Adrenal gland (tissue), 12 donors: ENCODE measurements around the gene MYZAP. TPM values are rescaled to one million over a fixed set of nuclear protein-coding genes. Genes with fewer than 3 reads are reported as not detected.

Experiments
- DNase-seq, 7 donors: peaks; one replicate each; pipeline ENCODE4 v3.0.0-alpha.2; 2019 to 2020
- H3K27ac ChIP-seq, 5 donors: fragments of 200-600 bp; sonication (generic) in 4 of 5; 1 replicate in 3 of 5; 2 replicates in 2 of 5; pipeline versions ENCODE4 v1.5.1 to v1.8.0; 2016 to 2020; ENCODE audit warnings: mild to moderate bottlenecking in 1 of 5
- H3K27me3 ChIP-seq: fragments of 200-600 bp; 2 replicates; pipeline ENCODE4 v1.8.0; 2021
- H3K36me3 ChIP-seq, 2 donors: fragments of 200-600 bp; replicated peaks in 1 of 2; 1 replicate in 1 of 2; 2 replicates in 1 of 2; pipeline versions ENCODE4 v1.5.1 to v1.8.0; 2018 to 2022
- H3K4me1 ChIP-seq, 2 donors: fragments of 200-600 bp; replicated peaks in 1 of 2; 1 replicate in 1 of 2; 2 replicates in 1 of 2; pipeline versions ENCODE4 v1.5.1 to v1.8.0; 2018 to 2021
- H3K4me3 ChIP-seq, 4 donors: fragments of 200-600 bp; sonication (generic) in 3 of 4; one replicate each; pipeline ENCODE4 v1.5.1; 2016 to 2018
- H3K9me3 ChIP-seq, 3 donors: fragments of 200-600 bp; sonication (generic) in 1 of 3; replicated peaks in 1 of 3; 1 replicate in 2 of 3; 2 replicates in 1 of 3; pipeline versions ENCODE4 v1.5.1 to v1.8.0; 2016 to 2021
- CTCF ChIP-seq, 6 experiments: fragments of 450-650 bp in 4 of 6; fragments of 200-600 bp in 2 of 6; sonication (generic) in 1 of 6; IDR thresholded peaks; 1 replicate in 5 of 6; 2 replicates in 1 of 6; pipeline versions ENCODE4 v1.5.1 to v1.8.0; 2016 to 2021; ENCODE audit warnings: antibody characterized with exemption in 6 of 6, mild to moderate bottlenecking in 2 of 6, moderate library complexity in 1 of 6
- POLR2A ChIP-seq, 2 donors: fragments of 450-650 bp; IDR thresholded peaks; one replicate each; pipeline ENCODE4 v1.6.1; 2017; ENCODE audit warnings: antibody characterized with exemption in 2 of 2, mild to moderate bottlenecking in 2 of 2, moderate library complexity in 1 of 2
- WGBS, 4 donors: extraction: QIAGEN DNeasy Blood & Tissue Kit in 2 of 4; methylation state at CpG; one replicate each; pipeline versions ENCODE4 v1.1.5 to v1.1.7; 2013 to 2017; 5-methylcytosine and 5-hydroxymethylcytosine counted together
- intact Hi-C, 2 donors: fragments of 100-400 bp; cut with DNase I; formaldehyde crosslinking; loops; one replicate each; pipeline versions ENCODE4 v1.14.1 to v1.15.0; 2022 to 2023
- polyA plus RNA-seq, 3 donors: library from polyadenylated mRNA; stranded (reverse); fragments of 200-250 nt in 2 of 3; fragments of 350-450 nt in 1 of 3; fragmentation: Illumina TruSeq in 1 of 3; extraction: RNeasy Lipid Tissue Mini Kit (QIAGEN cat#74804) in 1 of 3; gene quantifications; one replicate each; pipeline ENCODE4 v1.2.3, GENCODE V29; 2013 to 2014
- total RNA-seq, 9 donors: library from RNA; depleted of rRNA in 4 of 9; stranded (reverse); fragments of >200 nt in 4 of 9; fragments of 120-200 nt in 1 of 9; fragmentation: NEBNext Ultra II Directional in 1 of 9; extraction: Animal tissue kit (Norgen Biotek cat#: 25700) in 1 of 9; gene quantifications; one replicate each; pipeline versions ENCODE4 v1.1.0 to v1.2.4, GENCODE V29; 2013 to 2023
- donor health status: healthy with polysubstance abuse.
- donor health status: Bipolar disorder and iron deficiency.
- donor health status: DM: yes; HTN: yes; CAD: no.
- donor health status: DM: no; HTN: no; CAD: no.
- donor health status: DM: no; HTN: no; CAD: no.
- donor health status: DM: yes; HTN: yes; CAD: no.

MYZAP gene
- total and polyA plus RNA-seq, 12 donors, result 21.4 to 176 (median 70.6) TPM

- Histone ChIP-seq H3K27ac (no peak overlapping the region), H3K4me3 (no peak overlapping the region), H3K9me3 (no peaks in the 10 kb centered on the region), H3K27me3 (no peaks in the 10 kb centered on the region), H3K4me1 (peaks cover 2 to 11% of the 10 kb centered on the region in 2 donors), H3K36me3 (no peaks in the 10 kb centered on the region)
- 52 to 73% (median 65%) methylated on average over 4 of the region's 4 CpGs for WGBS, 4 donors
- intact Hi-C loops, result no loop called here
- TF ChIP-seq CTCF (IDR thresholded peaks at IDR 0.05) (no peak), POLR2A (IDR thresholded peaks at IDR 0.05) (no peak)
- peak in 2 of 7 donors; percentile 51 to 52 for DNase-seq
These were observed 24.9 kb upstream of the MYZAP start for GRCh38 chr15:57566834-57567233.

- 78 to 87% (median 79%) methylated on average over 3 of the region's 3 CpGs for WGBS, 4 donors
- intact Hi-C loops, result no loop called here
- no peaks in the 10 kb centered on the region for H3K9me3 ChIP-seq
- no peaks in the 10 kb centered on the region for H3K27me3 ChIP-seq
- no peaks in the 10 kb centered on the region for H3K36me3 ChIP-seq
- H3K4me3 ChIP-seq, result no peak overlapping the region
- DNase-seq, result no peak
- peaks cover 0 to 3% of the 10 kb centered on the region in 2 donors for H3K4me1 ChIP-seq
- no peak overlapping the region for H3K27ac ChIP-seq
- TF ChIP-seq POLR2A (IDR thresholded peaks at IDR 0.05) (no peak), CTCF (IDR thresholded peaks at IDR 0.05) (no peak)
These were observed 23.8 kb upstream of the MYZAP start for GRCh38 chr15:57567891-57568290.

GRCh38 chr15:57568299-57568698, 23.4 kb upstream of the MYZAP start:
- TF ChIP-seq POLR2A (IDR thresholded peaks at IDR 0.05) (no peak), CTCF (IDR thresholded peaks at IDR 0.05) (no peak)
- H3K4me1 ChIP-seq, result peaks cover 0 to 3% of the 10 kb centered on the region in 2 donors
- no peak overlapping the region for H3K4me3 ChIP-seq
- no peaks in the 10 kb centered on the region for H3K9me3 ChIP-seq
- 74 to 95% (median 87%) methylated on average over 2 of the region's 2 CpGs for WGBS, 4 donors
- no peak overlapping the region for H3K27ac ChIP-seq
- no peaks in the 10 kb centered on the region for H3K36me3 ChIP-seq
- no peak for DNase-seq
- no peaks in the 10 kb centered on the region for H3K27me3 ChIP-seq
- intact Hi-C loops, result no loop called here

- Histone ChIP-seq H3K36me3 (no peaks in the 10 kb centered on the region), H3K9me3 (no peaks in the 10 kb centered on the region), H3K4me1 (peaks cover 0 to 3% of the 10 kb centered on the region in 2 donors), H3K27me3 (no peaks in the 10 kb centered on the region), H3K27ac (no peak overlapping the region), H3K4me3 (no peak overlapping the region)
- intact Hi-C loops, result loop anchor here in 1 of 2 donors (10.0 kb wide), 1 partner anchor 294 kb away; no protein-coding TSS in a partner anchor
- no peak for DNase-seq
- 74 to 82% (median 79%) methylated on average over 2 of the region's 2 CpGs for WGBS, 4 donors
- no peak for TF ChIP-seq CTCF (IDR thresholded peaks at IDR 0.05)
- TF ChIP-seq POLR2A (IDR thresholded peaks at IDR 0.05), result no peak
These were observed 21.4 kb upstream of the MYZAP start for GRCh38 chr15:57570340-57570739.
